Gastroesophageal sphincter (tissue), 3 donors: ENCODE data around the gene NRSN2.

Experiments
- CTCF ChIP-seq, 4 experiments: fragments of 200-600 bp in 2 of 4; fragments of 450-650 bp in 2 of 4; sonication (generic) in 1 of 4; IDR thresholded peaks; one replicate each; pipeline ENCODE4 v1.5.1; 2017 to 2019; ENCODE audit warnings: antibody characterized with exemption in 4 of 4, mild to moderate bottlenecking in 2 of 4, moderate library complexity in 2 of 4
- POLR2A ChIP-seq, 2 donors: fragments of 450-650 bp; IDR thresholded peaks; one replicate each; pipeline ENCODE4 v1.6.1; 2017; ENCODE audit warnings: antibody characterized with exemption in 2 of 2, mild to moderate bottlenecking in 2 of 2, moderate library complexity in 1 of 2

GRCh38 chr20:382291-383115 is 35.6 kb downstream of the NRSN2 start:
- no peak for TF ChIP-seq POLR2A (IDR thresholded peaks at IDR 0.05)
- no peak for TF ChIP-seq CTCF (IDR thresholded peaks at IDR 0.05)
